Left hindlimb (tissue), 1 donor: ENCODE results near the gene ANKRD66.
"Not testable (repeated sequence)": the region's sequence is repeated elsewhere in the genome, so short reads cannot be mapped to it uniquely, and the experiment has no call there.

Experiments
- DNase-seq: peaks from one replicate; pipeline ENCODE4 v3.0.0-alpha.2; 2018

ANKRD66 gene

GRCh38 chr6:46746696-46747095 lies at the start of gene ANKRD66:
Gene ANKRD66 (plus strand): TSS chr6:46746933. CDS start chr6:46751949, 5,016 bp downstream.
- DNase-seq: no peak

- DNase-seq: no peak
Measured at GRCh38 chr6:46699970-46700369, 46.8 kb upstream of the ANKRD66 start.

GRCh38 chr6:46704562-46704961 lies 42.2 kb upstream of the ANKRD66 start:
- DNase-seq: no peak

GRCh38 chr6:46706464-46706863 lies 40.3 kb upstream of the ANKRD66 start:
- no peak for DNase-seq

- no peak for DNase-seq
Measured at GRCh38 chr6:46711491-46711890, 35.2 kb upstream of the ANKRD66 start.

- DNase-seq: no peak
Measured at GRCh38 chr6:46715141-46715540, 31.6 kb upstream of the ANKRD66 start.

- no peak for DNase-seq
Measured at GRCh38 chr6:46719099-46719498, 27.6 kb upstream of the ANKRD66 start.

- DNase-seq: no peak
Measured at GRCh38 chr6:46720401-46720800, 26.3 kb upstream of the ANKRD66 start.

- DNase-seq: no peak
Measured at GRCh38 chr6:46729787-46730326, 16.9 kb upstream of the ANKRD66 start.

DNA sequence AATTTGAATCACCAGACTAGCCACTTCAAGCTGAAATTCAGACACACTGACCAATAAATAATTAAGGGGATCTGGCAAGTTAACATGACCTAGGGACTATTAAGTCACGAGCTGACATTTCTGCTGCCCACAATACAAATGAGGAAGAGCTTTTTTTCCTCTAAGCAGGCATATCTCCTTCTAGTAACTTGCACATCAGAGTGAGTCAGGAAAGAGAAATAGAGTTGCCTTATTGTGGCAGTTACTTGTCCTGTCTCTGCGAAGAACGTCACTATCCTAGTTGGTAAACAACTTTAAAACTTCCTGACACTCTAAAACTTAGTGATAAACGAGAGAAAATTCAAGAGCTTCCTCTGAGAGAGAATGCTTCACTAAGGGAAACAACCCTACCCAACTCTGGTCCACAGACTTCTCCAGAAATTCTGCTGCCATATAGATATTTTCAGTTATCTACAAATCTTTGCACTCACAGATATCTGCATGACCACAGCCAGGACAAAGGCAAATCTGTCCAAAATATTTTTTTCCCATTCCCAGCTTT lies 15.7 kb upstream of the ANKRD66 start:
- no peak for DNase-seq

DNA sequence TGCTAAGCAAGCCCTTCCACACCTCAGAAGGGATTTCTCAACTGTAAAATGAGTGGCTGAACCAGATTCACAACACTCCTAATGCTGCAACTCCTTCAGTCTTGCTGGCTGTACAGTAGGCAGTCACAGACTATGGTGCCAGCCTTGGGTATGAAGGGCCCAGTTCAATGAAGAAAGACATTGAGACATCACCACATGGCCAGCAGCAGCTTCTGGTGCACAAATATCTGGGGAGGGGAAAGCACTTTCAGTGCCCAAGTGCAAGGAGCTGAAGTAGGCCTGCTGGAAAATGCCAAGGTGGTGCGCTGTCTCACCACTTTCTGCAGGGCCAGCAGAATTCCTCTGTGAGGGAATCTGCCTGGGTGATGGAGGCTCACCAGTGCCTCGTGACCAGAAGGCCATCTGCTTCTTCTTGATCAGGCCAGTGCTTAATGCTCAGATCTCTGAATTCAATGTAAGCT lies 13.4 kb upstream of the ANKRD66 start:
- no peak for DNase-seq

- DNase-seq: peak; percentile 56
Measured at GRCh38 chr6:46734867-46735719, 11.6 kb upstream of the ANKRD66 start, which contains the start of gene PLA2G7. Gene PLA2G7 (minus strand): TSS chr6:46735375. CDS start chr6:46722891, 12,484 bp downstream.

DNA sequence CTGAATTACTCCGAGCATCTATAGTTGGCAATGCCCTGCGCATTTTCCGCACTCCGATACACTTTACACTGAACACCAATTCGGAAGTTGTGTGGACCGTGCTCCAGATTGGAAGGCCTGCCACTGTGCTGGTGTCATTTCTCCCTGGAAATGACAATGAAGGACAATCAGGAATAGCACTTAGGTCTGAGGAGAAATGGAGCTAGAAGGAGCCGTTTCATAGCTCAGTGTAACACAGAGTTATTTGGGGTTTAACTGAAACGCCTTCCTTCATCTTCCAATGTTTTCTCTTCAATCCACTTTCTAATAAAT lies 11.1 kb upstream of the ANKRD66 start:
- DNase-seq: no peak

DNA sequence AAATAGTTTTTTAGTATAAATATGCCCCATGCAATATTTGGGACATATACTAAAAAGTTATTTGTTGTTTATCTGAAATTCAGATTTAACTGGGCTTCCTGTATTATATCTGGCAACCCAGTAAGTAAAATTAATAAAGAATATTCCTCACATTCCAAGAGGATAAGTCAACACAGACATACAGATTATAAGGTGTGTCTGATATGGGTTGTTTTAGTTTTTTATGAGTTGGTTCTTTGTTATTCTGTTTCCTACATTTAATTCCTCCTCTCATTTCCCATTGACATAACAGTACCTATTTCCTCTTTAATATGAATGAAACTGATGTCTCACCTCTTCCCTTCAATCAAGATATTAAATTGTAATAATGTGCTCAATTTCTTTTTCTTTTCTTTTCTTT lies 9.8 kb upstream of the ANKRD66 start:
- DNase-seq: no peak

- DNase-seq: no peak
Measured at GRCh38 chr6:46741482-46741881, 5.3 kb upstream of the ANKRD66 start.

- DNase-seq: no peak
Measured at GRCh38 chr6:46741910-46742309, 4.8 kb upstream of the ANKRD66 start.

DNA sequence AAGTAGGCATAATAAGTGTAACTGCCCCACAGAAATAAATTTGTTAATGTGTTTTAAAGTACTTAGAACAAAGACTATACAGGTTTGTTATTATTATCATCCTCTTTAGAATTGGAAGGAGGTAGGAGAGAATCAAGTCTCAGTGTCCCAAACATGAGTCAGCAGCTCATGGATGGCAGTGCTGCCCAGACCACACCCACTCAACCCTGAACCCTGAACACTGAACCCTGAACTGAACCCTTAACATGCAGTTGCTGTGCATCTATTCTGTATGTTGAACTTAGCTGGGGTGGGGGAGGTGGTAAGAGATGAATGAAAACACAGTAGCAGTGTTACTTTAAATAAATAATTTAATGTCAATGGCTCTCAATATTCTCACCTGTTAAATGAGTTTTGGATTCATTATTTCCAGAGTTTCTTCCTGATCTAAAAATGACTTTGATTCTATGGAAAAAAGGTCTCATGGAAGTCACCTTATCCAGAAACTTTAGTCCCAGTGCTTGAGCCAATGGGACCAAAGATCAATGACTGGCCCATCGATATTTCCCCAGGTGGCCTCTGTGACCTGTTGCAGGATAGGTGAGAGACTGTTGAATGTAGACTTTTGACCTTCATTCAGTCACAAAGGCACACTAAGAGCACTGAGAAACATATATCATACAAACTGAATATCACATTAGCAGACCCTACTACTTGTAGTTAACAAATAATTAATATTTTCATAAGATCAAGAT lies 3.1 kb upstream of the ANKRD66 start:
- DNase-seq: no peak

DNA sequence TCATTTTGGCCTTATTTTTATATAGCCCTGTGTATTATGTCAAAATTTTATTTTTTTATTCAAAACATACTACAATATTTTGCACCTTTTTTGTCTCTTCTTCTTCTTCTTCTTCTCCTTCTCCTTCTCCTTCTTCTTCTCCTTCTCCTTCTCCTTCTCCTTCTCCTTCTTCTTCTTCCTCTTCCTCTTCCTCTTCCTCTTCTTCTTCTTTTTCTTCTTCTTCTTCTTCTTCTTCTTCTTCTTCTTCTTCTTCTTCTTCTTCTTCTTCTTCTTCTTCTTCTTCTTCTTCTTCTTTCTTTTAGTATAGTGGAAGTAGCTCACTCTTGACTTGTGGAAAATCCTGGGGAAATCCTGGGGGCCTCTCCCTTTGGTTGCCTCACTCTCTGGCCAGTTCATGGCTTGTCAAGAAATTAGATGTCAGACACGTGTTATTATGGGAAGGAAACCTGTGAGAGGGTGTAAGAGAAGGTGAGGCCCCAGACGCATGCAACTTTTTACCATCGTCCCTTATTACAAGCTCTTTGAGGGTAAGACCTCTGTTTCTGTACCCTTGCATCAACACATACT lies 2.5 kb upstream of the ANKRD66 start:
- not testable (repeated sequence) for DNase-seq

DNA sequence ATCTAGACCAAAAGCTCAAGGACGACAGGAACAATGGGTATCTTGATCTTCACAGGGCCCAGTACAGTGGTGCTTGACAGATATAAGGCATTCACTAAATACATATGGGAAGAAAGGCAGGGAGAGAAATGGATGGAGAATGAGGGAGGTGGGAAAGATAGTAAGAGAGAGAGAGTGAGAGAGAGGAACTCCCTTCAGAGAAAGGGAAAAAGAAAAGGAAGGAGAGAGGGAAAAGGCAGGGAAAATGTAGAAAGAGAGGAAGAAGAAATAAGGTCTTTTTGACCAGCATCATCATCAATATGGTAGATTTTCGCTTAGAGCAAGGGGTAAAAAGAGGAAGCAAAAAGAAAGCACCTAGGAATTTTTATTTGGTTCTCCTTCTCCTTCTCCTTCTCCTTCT lies 760 bp upstream of the ANKRD66 start:
- DNase-seq: no peak

GRCh38 chr6:46748940-46749503 lies 2.3 kb downstream of the ANKRD66 start:
- no peak for DNase-seq

- DNase-seq: no peak
Measured at GRCh38 chr6:46749731-46750130, 3.0 kb downstream of the ANKRD66 start.

DNA sequence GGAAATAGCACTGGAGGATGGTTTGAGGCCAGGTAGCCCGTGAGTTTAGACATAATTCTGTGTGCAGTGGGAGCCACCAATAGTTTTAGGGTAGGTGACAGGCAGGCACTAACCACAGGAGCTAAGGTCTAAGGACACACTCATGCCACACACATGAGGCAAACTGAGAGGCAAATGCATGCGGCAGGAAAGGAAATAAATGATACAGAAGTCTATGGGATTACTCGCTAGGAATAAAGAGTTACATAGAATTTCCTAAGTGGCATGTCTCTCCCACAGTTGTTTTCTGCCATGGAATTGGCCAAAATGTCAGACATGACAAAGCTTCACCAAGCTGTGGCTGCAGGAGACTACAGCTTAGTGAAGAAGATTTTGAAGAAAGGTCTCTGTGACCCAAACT lies 4.9 kb downstream of the ANKRD66 start:
- DNase-seq: no peak

DNA sequence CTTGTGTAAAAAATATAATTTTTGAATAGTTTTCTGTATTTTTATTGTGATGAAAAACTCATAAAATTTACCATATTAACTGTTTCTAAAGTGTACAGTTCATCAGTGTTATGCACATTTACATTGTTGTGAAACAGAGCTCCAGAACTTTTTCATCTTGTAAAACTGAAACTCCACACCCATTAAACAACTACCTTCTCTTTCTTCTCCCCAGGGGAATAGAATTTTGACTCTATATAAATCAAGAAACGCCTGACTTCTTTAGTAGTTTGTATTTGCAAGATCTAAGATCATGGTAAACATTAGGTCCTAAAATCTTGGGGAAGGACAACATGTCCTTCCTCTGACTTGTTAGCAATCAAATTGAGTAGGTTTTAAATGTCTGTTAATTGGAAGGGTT lies 9.1 kb downstream of the ANKRD66 start:
- no peak for DNase-seq
